Left renal pelvis (tissue), 4 donors: Measurements from ENCODE around the gene PACSIN1. TPM values are rescaled to one million over a fixed set of nuclear protein-coding genes. Genes with fewer than 3 reads are reported as not detected.

Experiments
- DNase-seq, 4 donors: peaks; one replicate each; pipeline ENCODE4 v3.0.0-alpha.2; 2013; ENCODE audit warnings: low read depth in 4 of 4, low spot score in 3 of 4
- polyA plus RNA-seq, 4 donors: library from polyadenylated mRNA; unstranded; fragments of 120-200 nt; gene quantifications; one replicate each; pipeline ENCODE4 v1.2.1, GENCODE V29; 2013; ENCODE audit not compliant: insufficient read length in 4 of 4

Gene PACSIN1
- polyA plus RNA-seq, 4 donors: 0.59 to 0.89 (median 0.71) TPM

DNA sequence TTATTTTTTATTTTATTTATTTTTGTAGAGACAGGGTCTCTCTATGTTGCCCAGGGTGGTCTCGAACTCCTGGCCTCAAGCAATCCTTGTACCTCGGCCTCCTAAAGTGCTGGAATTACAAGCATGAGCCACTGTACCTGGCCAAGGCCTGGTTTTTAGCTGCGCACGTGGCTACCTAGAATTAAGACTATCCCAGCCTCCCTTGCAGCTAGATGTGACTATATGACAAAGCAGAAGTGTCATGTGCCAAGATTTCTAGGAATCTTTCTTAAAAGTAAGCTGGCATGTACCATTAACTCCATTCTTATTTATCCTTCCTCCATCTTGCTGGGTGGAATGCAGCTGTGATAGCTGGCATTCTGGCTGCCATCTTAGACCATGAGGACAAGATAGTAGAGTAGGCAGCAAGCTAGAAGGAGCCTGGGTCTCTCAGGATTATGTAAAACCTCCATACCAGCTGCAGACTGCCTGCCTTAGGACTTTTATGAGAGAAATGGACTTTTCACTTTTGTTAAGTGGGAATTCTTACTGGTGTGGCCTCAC lies 92.4 kb downstream of the PACSIN1 start:
- DNase-seq: no peak

DNA sequence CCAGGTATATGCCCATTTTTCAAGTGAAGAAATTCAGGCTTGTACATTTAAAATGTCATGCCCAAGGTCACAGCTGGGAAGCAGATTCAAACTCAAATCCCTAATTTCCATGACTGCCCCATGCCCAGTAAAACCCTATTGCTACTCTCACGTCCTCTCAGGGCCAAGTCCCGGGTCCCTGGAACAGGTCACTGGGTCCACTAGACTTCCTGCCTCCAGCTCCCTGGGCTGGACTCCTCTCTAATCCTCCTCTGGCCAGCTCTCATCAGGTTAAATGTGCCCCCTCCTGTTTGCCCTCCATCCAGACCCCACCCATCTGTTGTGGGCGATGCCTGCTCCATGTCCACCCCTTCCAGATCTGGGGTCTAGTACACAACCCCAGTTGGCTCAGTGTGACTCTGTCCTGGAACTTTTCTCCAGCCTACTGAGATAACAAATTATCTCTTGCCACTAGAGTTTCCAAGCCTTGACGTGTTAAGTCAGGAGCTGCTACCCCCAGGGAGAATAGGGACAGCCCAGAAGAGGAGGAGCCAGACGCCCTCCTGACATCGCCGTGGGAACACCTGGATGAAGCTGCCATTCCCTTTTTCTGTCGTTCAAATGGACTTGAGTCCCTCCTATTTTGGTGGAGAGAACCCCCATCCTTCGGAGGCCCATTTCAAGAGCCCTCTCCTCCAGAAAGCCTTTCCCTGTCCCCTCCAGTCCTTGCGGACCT lies 93.9 kb downstream of the PACSIN1 start:
- DNase-seq: no peak

- no peak for DNase-seq
Observed at GRCh38 chr6:34560366-34561226, 94.7 kb downstream of the PACSIN1 start.

GRCh38 chr6:34561227-34561530 lies 95.3 kb downstream of the PACSIN1 start:
- no peak for DNase-seq

DNA sequence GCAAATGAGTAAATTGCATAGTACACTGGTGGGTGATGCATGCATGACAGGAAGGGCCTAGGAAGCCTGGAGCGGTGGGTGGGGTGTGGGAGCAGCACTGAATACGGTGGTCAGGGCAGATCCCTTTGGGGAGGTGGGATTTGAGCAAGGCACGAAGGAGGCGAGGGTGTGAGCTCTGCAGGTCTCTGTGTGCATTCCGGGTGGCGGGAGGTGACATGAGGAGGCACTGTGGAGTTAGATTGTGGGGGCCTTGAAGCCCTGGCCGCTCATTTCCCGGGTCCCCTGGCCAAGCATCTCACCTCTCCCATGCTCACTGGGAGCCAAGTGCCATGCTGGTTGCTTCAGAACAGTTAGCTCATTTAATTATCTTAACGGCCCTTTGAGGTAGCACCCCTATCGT lies 96.5 kb downstream of the PACSIN1 start:
- DNase-seq: no peak

GRCh38 chr6:34562861-34563512 lies 97.1 kb downstream of the PACSIN1 start:
- no peak for DNase-seq

DNA sequence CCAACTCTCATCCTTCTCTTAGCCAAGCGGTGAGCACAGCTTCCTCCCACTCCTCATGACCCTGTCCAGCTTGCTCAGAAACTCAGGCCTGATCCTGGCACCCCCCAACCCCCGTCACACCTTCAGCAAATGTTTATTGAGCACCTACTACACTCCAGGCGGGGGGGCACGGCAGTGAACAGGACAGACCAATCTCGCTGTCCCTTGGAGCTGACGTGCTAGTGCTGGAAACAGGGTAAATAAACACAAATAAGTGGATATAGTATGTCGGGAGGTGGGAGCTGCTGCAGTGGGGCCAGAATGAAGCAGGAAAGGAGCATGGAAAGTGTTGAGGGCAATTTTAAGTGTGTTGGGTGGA lies 97.6 kb downstream of the PACSIN1 start:
- no peak for DNase-seq

GRCh38 chr6:34564181-34564580 lies 98.3 kb downstream of the PACSIN1 start:
- DNase-seq: no peak

GRCh38 chr6:34565722-34566137 lies 99.9 kb downstream of the PACSIN1 start:
- no peak for DNase-seq

GRCh38 chr6:34566830-34567546 lies 101.1 kb downstream of the PACSIN1 start:
- no peak for DNase-seq

- no peak for DNase-seq
Observed at GRCh38 chr6:34568341-34569201, 102.7 kb downstream of the PACSIN1 start.

DNA sequence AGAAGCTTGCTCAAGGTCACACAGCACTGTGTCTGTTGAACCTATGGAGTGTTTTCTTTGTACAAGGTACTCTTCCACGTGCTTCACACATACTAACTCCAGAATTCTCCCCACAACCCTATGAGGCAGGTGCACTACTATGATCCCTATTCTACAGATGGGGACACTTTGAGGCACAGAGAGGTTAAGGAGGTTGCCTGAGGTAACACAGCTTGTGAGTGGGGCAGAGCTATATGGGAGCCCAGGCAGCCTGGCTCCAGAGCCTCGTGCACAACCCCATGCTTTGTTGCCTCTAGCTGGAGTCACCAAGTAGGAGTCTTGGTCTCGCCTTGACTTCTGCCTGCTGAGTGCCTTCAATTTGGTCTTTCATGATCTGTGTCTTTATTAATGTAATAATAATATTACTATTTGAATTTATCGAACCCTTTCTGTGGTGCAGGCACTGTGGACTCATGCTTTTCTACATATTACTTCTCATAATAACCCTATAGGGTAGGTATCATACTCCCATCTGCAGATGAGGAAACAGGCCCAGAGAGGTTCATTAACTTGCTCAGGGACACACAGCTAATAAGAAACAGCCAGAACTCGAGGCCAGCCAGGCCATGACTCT lies 103.6 kb downstream of the PACSIN1 start:
- no peak for DNase-seq

DNA sequence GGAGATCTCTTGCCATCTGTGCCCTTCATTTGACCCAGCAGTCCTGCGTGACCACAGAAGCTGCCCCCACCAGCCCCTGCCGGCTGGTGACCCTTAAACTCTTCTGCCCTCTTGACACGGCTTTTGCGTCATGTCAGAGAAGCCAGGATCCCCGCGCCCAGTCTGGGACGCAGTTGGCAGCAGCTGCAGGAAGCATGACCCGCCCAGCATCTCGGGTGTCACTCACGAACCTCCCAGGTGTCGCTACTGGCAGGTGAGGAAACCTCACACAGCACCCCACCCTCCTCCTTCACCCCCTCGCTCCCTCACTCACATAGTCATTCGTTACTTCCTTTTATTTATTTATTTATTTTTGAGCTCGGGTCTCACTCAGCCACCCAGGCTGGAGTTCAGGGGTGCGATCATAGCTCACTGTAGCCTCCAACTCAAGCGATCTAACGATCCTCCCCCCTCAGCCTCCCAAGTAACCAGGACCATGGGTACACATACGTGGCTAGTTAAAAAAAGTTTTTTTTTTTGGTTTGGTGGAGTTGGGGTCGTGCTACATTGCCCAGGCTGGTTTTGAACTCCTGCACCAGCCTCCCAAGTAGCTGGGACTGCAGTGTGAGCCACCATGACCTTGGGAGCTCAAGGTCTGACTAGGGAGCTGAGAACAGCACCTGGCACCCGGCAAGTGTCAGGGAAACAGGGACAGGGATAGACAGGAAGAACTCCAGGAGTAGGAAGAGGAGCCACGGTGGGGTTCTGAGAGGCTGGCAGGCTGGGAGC lies 104.4 kb downstream of the PACSIN1 start:
- no peak for DNase-seq

- no peak for DNase-seq
Observed at GRCh38 chr6:34571388-34571787, 105.5 kb downstream of the PACSIN1 start.

DNA sequence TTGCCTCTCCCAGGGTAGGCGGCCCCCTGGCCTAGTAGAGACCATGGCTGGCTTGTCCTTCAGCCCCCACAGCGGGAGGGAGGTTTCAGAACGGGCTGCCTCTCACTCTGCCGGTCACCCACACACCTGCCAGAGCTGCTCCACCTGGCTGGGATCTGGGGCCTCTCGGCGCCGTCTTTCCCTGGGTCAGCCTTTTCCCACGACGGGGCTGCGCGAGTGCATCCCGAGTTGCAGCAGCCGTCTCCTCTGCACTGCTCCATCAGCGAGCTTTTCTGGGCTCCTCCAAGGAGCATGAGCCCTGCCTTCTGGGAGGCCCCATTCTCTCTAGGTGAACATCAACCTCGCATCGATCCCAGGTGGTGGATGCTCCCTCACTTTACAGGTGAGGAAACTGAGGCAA lies 106.1 kb downstream of the PACSIN1 start:
- DNase-seq: no peak

DNA sequence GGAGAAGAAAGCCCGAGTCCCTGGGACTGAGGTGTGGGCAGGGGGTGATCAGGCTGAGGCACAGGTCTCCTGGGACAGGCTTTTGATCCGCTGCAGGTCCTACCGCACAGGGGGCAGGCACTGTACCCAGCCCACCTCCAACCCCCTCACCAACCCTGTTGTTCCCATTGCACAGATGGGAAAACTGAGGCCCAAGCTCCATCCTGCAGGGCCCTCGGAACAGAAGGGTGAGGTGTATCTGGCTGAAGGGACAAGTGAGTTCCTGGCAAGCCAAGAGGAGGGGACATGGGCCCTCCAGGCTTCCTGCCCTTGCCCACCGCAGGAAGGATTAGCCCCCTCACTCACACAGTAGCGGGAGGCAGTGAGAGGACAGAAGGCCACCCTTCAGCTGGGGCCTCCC lies 106.7 kb downstream of the PACSIN1 start:
- DNase-seq: no peak

- DNase-seq: no peak
Observed at GRCh38 chr6:34573567-34574183, 107.8 kb downstream of the PACSIN1 start.

GRCh38 chr6:34574647-34575293 lies 108.9 kb downstream of the PACSIN1 start:
- no peak for DNase-seq
